ENCODE data around the gene STX2.
"Not testable (repeated sequence)": the region's sequence is repeated elsewhere in the genome, so short reads cannot be mapped to it uniquely, and the experiment has no call there.

The STX2 gene

GRCh38 chr12:130874696-130875095 lies 35.6 kb upstream of the STX2 start:
- peak overlapping the region; percentile 91 for H3K27ac Mint-ChIP-seq
- no peaks in the 10 kb centered on the region for H3K27me3 Mint-ChIP-seq
- ATAC-seq (ENCODE audit: low read depth): no peak
- no peak for DNase-seq (ENCODE audit: low spot score in 2 of 2)
- H3K4me3 Mint-ChIP-seq: no peak overlapping the region
- H3K36me3 Mint-ChIP-seq: peaks cover 22% of the 10 kb centered on the region
- H3K4me1 Mint-ChIP-seq: peaks cover 41% of the 10 kb centered on the region
- H3K9me3 Mint-ChIP-seq: no peaks in the 10 kb centered on the region

GRCh38 chr12:130873825-130874224 lies 34.8 kb upstream of the STX2 start:
- no peaks in the 10 kb centered on the region for H3K27me3 Mint-ChIP-seq
- H3K4me1 Mint-ChIP-seq: peaks cover 35% of the 10 kb centered on the region
- no peaks in the 10 kb centered on the region for H3K9me3 Mint-ChIP-seq
- H3K27ac Mint-ChIP-seq: peak overlapping the region; percentile 91
- H3K36me3 Mint-ChIP-seq: peaks cover 22% of the 10 kb centered on the region
- H3K4me3 Mint-ChIP-seq: peak overlapping the region; percentile 29
- ATAC-seq (ENCODE audit: low read depth): no peak
- no peak for DNase-seq (ENCODE audit: low spot score in 2 of 2)

DNA sequence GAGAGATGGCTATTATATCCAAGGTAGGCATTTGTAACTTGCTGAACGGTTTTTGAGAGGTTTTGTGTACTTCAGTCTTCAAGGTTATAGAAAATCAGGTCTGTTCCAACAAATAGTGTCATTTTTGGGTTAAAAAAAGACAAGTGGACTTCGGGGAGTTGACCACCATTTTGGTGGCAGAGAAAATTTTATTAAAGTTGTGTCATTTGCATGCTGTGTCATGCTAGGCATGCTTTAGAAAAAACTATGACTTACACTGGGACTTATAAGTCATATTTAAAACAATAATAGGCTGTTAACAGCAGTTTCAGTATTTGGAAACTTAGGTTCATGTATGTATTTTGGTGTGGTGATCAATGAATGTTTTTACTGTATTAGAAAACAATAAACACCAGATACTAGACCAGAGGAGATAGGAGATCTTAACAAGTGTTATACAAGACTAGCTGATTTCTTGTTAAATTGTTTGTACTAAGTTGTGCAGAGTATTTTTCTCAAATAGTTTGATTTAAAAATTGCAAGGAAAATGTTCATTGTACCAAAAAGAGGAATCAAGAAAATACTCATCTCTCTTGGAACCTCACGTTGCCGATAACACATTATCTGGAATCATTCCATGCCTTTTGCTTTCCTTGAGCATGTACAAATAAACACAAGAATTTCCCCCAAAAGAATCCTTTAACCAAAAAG lies 34.2 kb upstream of the STX2 start:
- H3K36me3 Mint-ChIP-seq: peaks cover 22% of the 10 kb centered on the region
- H3K4me3 Mint-ChIP-seq: peak overlapping the region; percentile 89
- peaks cover 30% of the 10 kb centered on the region for H3K4me1 Mint-ChIP-seq
- no peaks in the 10 kb centered on the region for H3K9me3 Mint-ChIP-seq
- ATAC-seq (ENCODE audit: low read depth): no peak
- H3K27me3 Mint-ChIP-seq: no peaks in the 10 kb centered on the region
- H3K27ac Mint-ChIP-seq: peak overlapping the region; percentile 91
- DNase-seq (ENCODE audit: low spot score in 2 of 2): no peak

DNA sequence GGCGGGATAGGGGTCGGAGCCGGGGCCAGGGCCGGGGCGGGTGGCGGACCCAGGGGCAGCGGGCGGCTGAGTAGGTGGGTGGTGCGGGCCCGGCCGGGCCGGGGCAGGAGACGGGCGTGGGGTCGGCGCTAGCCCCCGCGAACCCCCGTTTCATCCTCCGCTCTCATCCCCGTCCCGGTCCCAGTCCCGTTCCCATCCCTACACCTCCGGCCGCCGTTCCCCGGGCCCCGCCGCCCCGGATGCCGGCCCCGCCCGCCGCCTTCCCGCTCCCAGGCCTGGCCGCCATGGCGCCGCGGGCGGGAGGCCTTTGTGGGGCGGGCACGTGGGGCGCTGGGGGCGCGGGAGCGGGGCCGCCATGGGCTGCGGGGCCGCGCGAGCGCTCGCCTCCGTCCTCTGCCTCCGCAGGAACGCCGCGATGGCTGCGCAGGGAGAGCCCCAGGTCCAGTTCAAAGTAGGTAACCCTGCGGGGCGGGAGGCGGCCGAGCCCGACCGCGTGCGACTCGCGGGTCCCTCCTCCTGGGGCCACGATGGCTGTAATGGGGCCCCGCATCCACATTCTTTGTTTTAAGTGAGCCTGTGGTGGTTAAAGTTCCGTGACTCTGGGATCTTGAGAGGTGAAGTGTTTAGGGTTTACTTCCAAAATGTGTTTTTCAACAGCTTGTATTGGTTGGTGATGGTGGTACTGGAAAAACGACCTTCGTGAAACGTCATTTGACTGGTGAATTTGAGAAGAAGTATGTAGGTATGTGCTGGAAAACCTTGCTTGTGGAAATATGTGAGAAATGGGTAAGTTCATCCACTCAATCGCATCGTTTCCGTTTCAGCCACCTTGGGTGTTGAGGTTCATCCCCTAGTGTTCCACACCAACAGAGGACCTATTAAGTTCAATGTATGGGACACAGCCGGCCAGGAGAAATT lies 33.4 kb upstream of the STX2 start:
- H3K27ac Mint-ChIP-seq: peak overlapping the region; percentile 92
- no peaks in the 10 kb centered on the region for H3K9me3 Mint-ChIP-seq
- H3K4me1 Mint-ChIP-seq: peaks cover 28% of the 10 kb centered on the region
- ATAC-seq (ENCODE audit: low read depth) (peak; percentile 41), DNase-seq (ENCODE audit: low spot score in 2 of 2) (peak; percentile 58 to 71)
- H3K4me3 Mint-ChIP-seq: peak overlapping the region; percentile 89
- peaks cover 22% of the 10 kb centered on the region for H3K36me3 Mint-ChIP-seq
- no peaks in the 10 kb centered on the region for H3K27me3 Mint-ChIP-seq

- Mint-ChIP-seq H3K9me3 (no peaks in the 10 kb centered on the region), H3K36me3 (peaks cover 20% of the 10 kb centered on the region), H3K27ac (peak within 1 kb of the TSS; percentile 92), H3K4me3 (peak within 1 kb of the TSS; percentile 89), H3K27me3 (no peaks in the 10 kb centered on the region), H3K4me1 (peaks cover 25% of the 10 kb centered on the region)
- DNase-seq (ENCODE audit: low spot score in 2 of 2) (peak; percentile 83 to 90), ATAC-seq (ENCODE audit: low read depth) (peak; percentile 75)
These were observed 32.5 kb upstream of the STX2 start, which contains the start of gene RAN for GRCh38 chr12:130871286-130872178. RAN (plus strand) TSS chr12:130872066; CDS start chr12:130872594, 528 bp downstream.

GRCh38 chr12:130870442-130871285 lies 31.6 kb upstream of the STX2 start:
- peak overlapping the region; percentile 78 for H3K4me3 Mint-ChIP-seq
- peak; percentile 61 for ATAC-seq (ENCODE audit: low read depth)
- peaks cover 16% of the 10 kb centered on the region for H3K36me3 Mint-ChIP-seq
- peaks cover 1% of the 10 kb centered on the region for H3K9me3 Mint-ChIP-seq
- H3K27ac Mint-ChIP-seq: peak overlapping the region; percentile 92
- H3K4me1 Mint-ChIP-seq: peaks cover 23% of the 10 kb centered on the region
- DNase-seq (ENCODE audit: low spot score in 2 of 2): peak; percentile 54 to 67
- H3K27me3 Mint-ChIP-seq: no peaks in the 10 kb centered on the region

DNA sequence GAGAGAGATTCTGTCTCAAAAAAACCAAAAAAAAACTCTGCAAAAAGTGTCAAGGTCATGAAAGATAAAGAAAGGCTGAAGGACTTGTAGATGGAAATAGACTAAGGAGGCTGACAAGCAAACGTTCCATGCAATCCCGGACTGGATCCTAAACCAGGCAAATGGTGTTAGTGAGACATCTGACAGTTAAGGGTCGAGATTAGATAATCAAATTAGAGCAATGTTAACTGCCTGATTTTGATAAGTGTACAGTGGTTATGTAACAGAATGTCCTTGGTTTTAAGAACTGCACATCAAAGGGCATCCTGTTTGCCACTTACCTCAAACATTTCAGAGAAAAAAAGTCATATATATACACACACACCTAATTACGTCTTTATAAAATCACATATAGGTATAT lies 29.4 kb upstream of the STX2 start:
- peaks cover 1% of the 10 kb centered on the region for H3K9me3 Mint-ChIP-seq
- DNase-seq (ENCODE audit: low spot score in 2 of 2): no peak
- peaks cover 7% of the 10 kb centered on the region for H3K36me3 Mint-ChIP-seq
- no peaks in the 10 kb centered on the region for H3K27me3 Mint-ChIP-seq
- H3K4me1 Mint-ChIP-seq: peaks cover 14% of the 10 kb centered on the region
- H3K4me3 Mint-ChIP-seq: no peak overlapping the region
- no peak overlapping the region for H3K27ac Mint-ChIP-seq
- ATAC-seq (ENCODE audit: low read depth): no peak

- Mint-ChIP-seq H3K4me1 (no peaks in the 10 kb centered on the region), H3K4me3 (no peak overlapping the region), H3K27me3 (peaks cover 4% of the 10 kb centered on the region), H3K9me3 (peaks cover 6% of the 10 kb centered on the region), H3K27ac (no peak overlapping the region), H3K36me3 (peaks cover 4% of the 10 kb centered on the region)
- no peak for ATAC-seq (ENCODE audit: low read depth)
- no peak for DNase-seq (ENCODE audit: low spot score in 2 of 2)
These were observed 24.2 kb upstream of the STX2 start for GRCh38 chr12:130863298-130863697.

- not testable (repeated sequence) for H3K4me1 Mint-ChIP-seq; H3K4me3 Mint-ChIP-seq; H3K27ac Mint-ChIP-seq; DNase-seq (ENCODE audit: low spot score in 2 of 2); H3K36me3 Mint-ChIP-seq; H3K27me3 Mint-ChIP-seq; ATAC-seq (ENCODE audit: low read depth); H3K9me3 Mint-ChIP-seq
These were observed 23.7 kb upstream of the STX2 start for GRCh38 chr12:130862771-130863170.

DNA sequence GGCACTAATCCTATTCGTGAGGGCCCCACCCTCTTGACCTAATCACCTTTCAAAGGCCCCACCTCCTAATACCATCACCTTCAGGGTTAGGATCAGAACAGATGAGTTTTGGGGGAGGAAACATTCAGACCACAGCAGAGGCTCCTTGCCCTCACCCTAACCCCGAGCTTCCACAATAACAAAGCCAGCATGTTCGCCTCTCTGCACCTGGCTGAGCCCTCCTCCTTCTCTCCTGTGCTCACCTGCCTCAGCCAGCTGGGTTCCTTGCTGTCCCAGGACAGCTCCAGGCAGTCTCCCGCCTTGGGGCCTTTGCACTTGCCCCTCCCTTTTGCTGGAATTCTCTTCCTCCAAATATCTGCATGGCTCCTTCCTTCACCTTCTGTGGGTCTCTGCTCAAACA lies 23.1 kb upstream of the STX2 start:
- Mint-ChIP-seq H3K27ac (no peak overlapping the region), H3K36me3 (peaks cover 9% of the 10 kb centered on the region)

GRCh38 chr12:130860311-130860710 lies 21.3 kb upstream of the STX2 start:
- Mint-ChIP-seq H3K4me3 (no peak overlapping the region), H3K27me3 (peaks cover 8% of the 10 kb centered on the region), H3K9me3 (peaks cover 10% of the 10 kb centered on the region), H3K27ac (no peak overlapping the region), H3K4me1 (no peaks in the 10 kb centered on the region), H3K36me3 (peaks cover 9% of the 10 kb centered on the region)
- ATAC-seq (ENCODE audit: low read depth): no peak
- no peak for DNase-seq (ENCODE audit: low spot score in 2 of 2)

More for the DNA sequence above, 23.1 kb upstream of the STX2 start:
- peaks cover 7% of the 10 kb centered on the region for H3K9me3 Mint-ChIP-seq
- no peak for ATAC-seq (ENCODE audit: low read depth)
- H3K4me1 Mint-ChIP-seq: no peaks in the 10 kb centered on the region
- H3K27me3 Mint-ChIP-seq: peaks cover 5% of the 10 kb centered on the region
- no peak for DNase-seq (ENCODE audit: low spot score in 2 of 2)
- H3K4me3 Mint-ChIP-seq: no peak overlapping the region

DNA sequence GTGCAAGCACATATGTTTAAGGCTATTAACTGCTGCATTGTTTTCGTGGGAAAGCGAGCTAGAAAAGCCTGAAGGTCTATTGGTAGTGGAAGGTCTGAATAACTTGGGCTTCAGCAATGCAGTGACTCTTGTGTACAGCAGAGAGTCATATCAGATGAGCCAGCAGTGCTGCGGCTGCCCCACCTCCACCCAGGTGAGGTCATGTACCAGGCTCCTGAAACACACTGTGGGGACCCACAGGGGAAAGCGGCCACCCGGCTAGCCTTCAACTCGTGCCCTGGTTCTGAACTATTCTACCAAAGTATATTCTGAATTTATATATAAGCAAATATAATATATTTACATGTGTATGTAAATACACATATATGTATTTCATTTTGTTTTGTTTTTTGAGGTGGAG lies 20.1 kb upstream of the STX2 start:
- Mint-ChIP-seq H3K27me3 (peaks cover 8% of the 10 kb centered on the region), H3K36me3 (peaks cover 9% of the 10 kb centered on the region), H3K9me3 (peaks cover 10% of the 10 kb centered on the region), H3K27ac (no peak overlapping the region), H3K4me3 (no peak overlapping the region), H3K4me1 (no peaks in the 10 kb centered on the region)
- no peak for ATAC-seq (ENCODE audit: low read depth)
- no peak for DNase-seq (ENCODE audit: low spot score in 2 of 2)

GRCh38 chr12:130858084-130858483 lies 19.0 kb upstream of the STX2 start:
- Mint-ChIP-seq H3K27ac (no peak overlapping the region), H3K4me1 (no peaks in the 10 kb centered on the region), H3K27me3 (peaks cover 11% of the 10 kb centered on the region), H3K4me3 (no peak overlapping the region), H3K9me3 (peaks cover 10% of the 10 kb centered on the region), H3K36me3 (peaks cover 9% of the 10 kb centered on the region)
- no peak for ATAC-seq (ENCODE audit: low read depth)
- no peak for DNase-seq (ENCODE audit: low spot score in 2 of 2)
